ENCODE data around the gene IPO8.
"Not testable (repeated sequence)": the region's sequence is repeated elsewhere in the genome, so short reads cannot be mapped to it uniquely, and the experiment has no call there.

Gene IPO8

DNA sequence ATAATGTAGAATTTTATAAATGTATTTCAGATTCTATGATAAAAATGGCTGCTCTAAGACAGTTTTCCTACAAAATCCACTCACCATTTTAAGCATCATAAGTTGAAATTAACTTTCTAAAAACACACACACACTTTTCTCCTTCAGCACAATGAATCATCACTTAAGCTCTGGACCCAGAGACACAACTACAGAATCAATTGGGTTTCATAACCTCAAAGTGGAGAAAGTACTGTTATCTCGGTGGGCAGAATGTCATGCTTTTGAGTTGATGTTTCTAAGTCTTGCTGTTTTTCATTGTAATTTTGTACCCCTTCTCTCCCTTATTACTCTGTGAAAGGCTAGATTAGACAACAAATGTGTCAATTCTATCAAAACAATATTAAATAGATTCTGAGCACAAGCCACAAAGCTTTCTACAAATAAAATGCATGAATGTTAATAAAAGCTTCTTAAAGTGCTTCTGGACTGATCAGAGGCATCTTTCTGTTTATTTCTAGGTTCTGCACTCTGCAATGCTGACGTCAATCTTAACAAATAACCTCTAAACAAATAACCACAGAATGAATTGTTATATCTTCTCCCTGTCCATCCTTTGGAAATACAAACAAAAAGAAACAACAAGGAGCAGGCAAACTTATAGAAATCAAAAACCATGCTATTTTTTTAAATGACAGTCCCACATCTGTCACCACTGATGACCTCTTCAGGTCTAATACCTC lies 8.2 kb downstream of the IPO8 start:
- DNase-seq (ENCODE audit: low read depth in 2 of 2), result no peak

DNA sequence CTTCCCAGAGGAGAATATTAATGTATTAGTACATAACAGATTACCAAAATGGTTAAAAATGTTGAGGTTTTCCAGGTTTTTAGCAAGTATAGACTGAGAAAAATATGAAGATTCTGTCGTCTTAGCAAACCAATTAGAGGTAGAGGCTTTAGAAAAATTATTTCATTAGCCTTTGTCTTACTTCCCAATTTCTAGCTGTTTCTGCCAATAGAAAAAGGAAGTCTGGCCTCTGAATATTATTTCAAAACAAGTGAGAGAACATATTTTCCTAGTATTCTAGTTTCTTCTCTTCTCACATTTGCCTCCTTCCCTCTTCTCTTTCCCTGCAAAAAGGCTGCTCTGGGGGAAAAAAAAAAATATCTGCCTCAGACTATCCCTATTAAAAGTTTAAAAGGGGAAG lies 16.4 kb downstream of the IPO8 start:
- DNase-seq (ENCODE audit: low read depth in 2 of 2), result no peak

- DNase-seq (ENCODE audit: low read depth in 2 of 2), result no peak
These were observed 17.4 kb downstream of the IPO8 start for GRCh38 chr12:30678221-30678620.

DNA sequence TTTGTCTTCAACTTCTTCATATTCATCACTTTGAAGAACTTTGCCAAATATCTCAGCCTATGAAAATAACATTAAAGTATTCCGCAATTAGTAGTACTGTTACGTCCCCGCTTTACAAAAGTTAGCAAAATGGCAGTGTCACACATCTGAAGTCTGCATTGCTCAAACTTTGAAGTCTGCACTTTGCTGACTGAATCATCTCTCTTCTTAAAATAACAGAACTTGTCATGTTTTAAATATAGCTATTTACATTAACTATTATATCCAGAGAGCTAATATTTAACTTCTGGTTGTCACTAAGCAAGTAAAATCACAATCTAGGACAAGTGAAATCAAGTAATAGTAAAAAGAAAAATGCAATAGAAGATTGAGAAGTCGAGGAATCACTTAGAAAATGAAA lies 34.5 kb downstream of the IPO8 start:
- no peak for DNase-seq (ENCODE audit: low read depth in 2 of 2)

DNA sequence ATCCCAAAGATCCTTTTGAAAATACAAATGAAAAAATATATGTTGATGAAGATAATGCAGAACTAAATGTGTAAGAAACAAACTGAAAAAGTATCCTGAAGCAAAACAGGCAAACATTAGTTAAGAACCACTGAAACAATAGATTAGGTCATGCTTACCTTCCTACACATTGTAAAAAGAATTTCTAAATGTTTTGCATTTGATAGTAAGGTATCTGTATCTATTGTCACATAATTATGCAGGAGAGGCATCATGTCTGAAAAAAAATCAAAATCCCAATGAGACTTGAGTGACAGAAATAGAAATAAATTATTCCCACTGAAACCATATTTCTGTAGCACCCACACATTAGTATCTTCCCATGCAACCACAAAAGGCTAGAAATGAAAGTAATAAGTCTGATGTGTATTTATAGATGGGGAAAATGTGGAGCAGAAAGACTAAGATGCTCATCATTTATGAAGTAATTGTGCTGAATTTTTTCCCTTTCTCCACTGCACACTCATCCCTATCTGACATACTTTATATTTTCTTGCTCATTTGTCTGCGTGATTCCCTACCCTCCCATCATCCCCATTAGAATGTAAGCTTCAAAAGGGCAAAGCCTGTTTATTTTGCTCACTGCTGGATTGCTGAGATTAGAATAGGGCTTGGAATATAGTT lies 43.5 kb downstream of the IPO8 start:
- no peak for DNase-seq (ENCODE audit: low read depth in 2 of 2)

- no peak for DNase-seq (ENCODE audit: low read depth in 2 of 2)
These were observed 48.8 kb downstream of the IPO8 start for GRCh38 chr12:30646821-30647220.

DNA sequence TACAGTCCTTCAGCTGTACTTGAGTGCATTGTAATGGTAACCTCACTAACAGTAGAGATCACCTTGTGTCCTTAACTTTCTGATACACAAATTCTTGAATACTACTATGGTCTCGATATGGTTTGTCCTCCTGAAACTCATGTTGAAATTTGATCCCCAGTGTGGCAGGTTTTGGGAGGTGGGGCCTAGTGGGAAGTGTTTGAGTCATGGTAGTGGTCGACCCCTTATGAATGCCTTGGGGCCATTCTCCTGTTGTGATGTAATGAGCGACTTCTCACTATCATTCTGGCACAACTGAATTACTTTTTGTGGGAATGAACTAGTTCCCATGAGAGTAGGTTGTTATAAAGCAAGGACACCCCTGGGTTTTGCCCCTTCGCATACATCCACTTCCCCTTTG lies 52.3 kb downstream of the IPO8 start:
- DNase-seq (ENCODE audit: low read depth in 2 of 2), result no peak

DNA sequence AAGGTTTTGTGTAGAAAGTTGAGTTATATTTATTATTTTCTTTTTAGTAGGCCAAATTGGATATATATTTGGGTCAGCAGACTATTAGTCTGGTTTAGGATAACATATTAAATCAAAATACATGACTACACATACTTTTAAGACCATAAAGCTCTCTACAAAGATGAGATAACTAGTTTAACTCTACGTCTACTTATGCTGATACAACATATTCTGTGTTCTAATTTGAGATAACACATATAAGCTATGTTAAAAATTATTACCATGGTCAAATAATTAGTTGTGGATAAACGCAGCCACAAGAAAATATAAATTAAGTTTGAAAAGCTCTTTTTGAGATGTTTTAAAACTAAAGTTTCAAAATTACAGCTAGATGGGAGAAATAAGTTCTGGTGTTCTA lies 55.3 kb downstream of the IPO8 start:
- no peak for DNase-seq (ENCODE audit: low read depth in 2 of 2)

- DNase-seq (ENCODE audit: low read depth in 2 of 2), result no peak
These were observed 60.3 kb downstream of the IPO8 start for GRCh38 chr12:30635385-30635784.

- DNase-seq (ENCODE audit: low read depth in 2 of 2), result no peak
These were observed 63.9 kb downstream of the IPO8 start for GRCh38 chr12:30631740-30632139.

GRCh38 chr12:30630979-30631285 lies 64.7 kb downstream of the IPO8 start:
- DNase-seq (ENCODE audit: low read depth in 2 of 2), result no peak

DNA sequence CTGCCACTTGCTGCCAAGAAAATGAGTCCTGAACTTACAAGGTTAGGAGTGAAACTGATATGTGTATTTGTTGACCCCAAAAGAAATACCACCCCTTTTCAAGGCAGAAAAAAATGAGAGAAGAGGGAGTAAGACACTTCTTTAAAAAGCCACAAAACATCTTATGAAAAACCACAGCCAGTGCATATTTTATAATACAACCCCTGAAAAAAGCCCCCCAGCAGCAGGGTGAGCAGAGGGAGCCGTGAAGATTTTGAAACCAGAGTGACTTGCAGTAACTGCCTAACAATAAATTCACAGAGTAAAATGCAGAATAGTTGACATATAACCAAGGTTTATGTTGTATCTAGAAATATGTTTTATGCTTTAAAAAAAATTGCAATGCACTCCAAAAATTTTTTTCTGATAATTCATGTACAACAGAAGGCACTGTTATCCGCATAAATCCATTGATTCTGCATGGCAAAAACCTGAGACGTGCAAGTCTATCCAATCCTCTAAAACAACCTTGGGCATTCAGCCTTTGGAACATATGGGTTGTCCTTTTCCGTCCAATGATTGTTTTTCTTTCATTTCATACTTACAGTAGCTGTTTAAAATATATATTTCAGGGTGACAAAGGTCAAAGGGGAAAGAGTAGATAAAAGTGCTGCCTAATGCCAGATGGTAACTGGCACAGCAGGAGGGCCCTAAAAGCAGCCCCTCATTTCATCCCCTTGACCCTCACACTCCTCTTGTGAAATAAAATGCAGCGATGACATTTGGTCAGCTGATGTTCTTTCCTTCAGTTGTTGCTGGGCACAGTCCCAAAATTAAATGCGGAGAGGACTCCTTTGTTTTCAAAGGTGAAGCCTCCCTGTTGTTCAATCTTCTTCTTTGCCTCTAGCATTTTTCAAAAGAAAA lies 65.3 kb downstream of the IPO8 start:
- DNase-seq (ENCODE audit: low read depth in 2 of 2), result no peak

DNA sequence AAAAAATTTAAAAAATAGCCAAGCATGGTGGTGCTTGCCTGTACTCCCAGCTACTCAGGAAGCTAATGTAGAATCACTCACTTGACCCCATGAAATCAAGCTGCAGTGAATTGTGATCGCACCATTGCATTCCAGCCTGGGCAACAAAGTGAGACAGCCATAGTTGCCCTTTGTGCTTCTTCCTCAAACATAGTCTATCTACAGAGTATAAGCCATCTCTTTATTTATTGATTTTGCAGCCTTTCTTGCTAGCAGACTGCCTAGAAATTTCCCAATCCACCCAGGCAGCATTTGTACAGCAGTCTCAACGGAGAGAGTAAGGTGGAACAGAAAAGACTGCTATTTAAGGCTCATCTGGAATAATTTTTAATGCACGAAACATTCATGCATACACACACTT lies 68.8 kb downstream of the IPO8 start:
- DNase-seq (ENCODE audit: low read depth in 2 of 2), result no peak

- DNase-seq (ENCODE audit: low read depth in 2 of 2), result no peak
These were observed 71.7 kb downstream of the IPO8 start for GRCh38 chr12:30624009-30624408.

GRCh38 chr12:30622509-30622908 lies 73.2 kb downstream of the IPO8 start:
- no peak for DNase-seq (ENCODE audit: low read depth in 2 of 2)

- not testable (repeated sequence) for DNase-seq (ENCODE audit: low read depth in 2 of 2)
These were observed 73.9 kb downstream of the IPO8 start for GRCh38 chr12:30621663-30622241.

DNA sequence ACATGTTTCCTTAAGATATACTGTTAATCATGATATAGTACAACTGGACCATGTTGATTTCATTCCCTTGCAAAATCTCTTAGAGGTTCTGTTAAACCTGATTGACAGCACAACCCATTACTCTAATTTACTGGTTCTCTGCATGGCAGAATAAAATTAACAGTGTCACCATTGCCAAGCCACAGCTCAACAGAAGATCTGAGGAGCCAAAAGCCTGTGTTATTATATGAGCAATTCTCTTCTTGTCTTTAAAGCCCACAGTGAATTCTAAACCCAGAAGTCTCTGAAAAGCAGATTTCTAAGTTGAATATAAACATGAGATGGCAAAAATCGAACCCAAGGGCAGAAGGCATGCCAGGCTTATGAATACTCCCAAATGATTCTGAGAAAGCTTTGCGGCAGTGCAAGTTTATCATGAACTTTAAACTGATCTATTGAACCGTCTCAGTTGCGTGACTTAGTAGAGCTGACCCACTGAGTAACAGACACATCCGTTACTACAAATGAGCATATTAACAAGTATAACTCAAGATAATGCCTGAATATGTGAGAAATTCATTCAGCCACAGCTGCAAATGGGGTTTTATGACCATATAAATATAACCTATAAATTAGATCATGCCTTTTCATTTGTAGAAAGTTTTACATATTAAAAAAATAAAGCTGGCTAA lies 78.2 kb downstream of the IPO8 start:
- DNase-seq (ENCODE audit: low read depth in 2 of 2), result no peak

- DNase-seq (ENCODE audit: low read depth in 2 of 2), result no peak
These were observed 81.6 kb downstream of the IPO8 start for GRCh38 chr12:30614031-30614430.

DNA sequence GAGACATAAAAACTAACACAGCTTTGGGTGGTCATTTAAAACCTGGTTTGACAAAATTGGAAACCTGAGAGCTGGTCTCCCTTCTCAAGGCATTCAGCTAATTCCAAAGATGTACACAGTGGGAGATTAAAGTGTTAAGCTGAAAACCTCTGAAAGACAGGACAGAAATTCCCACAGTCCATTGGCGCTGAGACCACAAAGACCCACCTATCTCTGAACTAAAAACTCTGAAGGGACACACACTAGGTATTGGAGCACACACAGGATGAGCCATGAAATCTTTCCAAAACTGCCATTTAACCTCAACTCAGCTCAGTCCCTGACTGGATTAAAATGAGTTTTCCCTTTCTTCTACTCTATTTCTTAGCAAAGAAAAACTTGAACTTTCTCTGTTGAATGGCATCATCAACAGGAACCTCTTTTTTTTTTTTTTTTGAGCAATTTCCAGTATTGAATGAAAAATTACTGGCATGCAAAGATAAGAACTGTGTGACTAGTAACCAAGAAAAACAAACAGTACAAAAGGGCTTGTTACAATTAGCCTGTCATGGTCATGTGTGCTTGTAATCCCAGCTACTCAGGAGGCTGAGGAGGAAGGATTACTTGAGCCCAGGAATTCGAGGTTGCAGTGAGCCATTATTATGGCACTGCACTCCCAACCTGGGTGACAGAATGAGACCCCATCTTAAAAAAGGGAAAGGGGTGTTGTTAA lies 82.4 kb downstream of the IPO8 start:
- no peak for DNase-seq (ENCODE audit: low read depth in 2 of 2)

DNA sequence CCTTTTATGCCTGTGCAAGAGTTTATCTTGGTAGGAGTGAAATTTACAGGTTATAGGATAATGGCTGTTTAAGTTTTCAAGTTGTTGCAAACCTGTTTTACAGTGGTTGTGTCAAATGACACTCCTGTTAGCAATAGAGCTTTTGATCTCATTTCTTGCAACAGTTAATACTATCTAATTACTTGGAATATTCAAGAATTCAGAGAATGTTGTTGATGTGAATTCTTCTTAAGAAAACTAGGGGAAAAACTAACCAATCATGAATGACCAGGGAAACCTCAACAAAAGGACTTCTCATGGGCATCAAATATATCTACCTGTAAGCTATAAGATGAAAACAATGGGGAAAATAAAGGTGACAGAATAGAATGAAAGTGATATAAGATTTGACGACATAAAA lies 85.0 kb downstream of the IPO8 start:
- DNase-seq (ENCODE audit: low read depth in 2 of 2), result no peak

GRCh38 chr12:30609819-30610218 lies 85.8 kb downstream of the IPO8 start:
- not testable (repeated sequence) for DNase-seq (ENCODE audit: low read depth in 2 of 2)

Data from stimulated activated CD4-positive, alpha-beta T cell treated with anti-CD3 and anti-CD28 coated beads, Interleukin-4, amount 100 ng/mL, for 48 hours (primary cell).